ENCODE results near the gene FLRT1. TPM values are rescaled to one million over a fixed set of nuclear protein-coding genes. Genes with fewer than 3 reads are reported as not detected.

Gene FLRT1
- total and polyA plus RNA-seq, 2 of the 13 experiments (the other 11 are each of a cell fraction or from before 2014, with no cell fraction given): 0.02 to 0.08 TPM

- TF ChIP-seq TCF12 (IDR thresholded peaks at IDR 0.05) (no peak), TCF12 (CRISPR knock-in tag; IDR thresholded peaks at IDR 0.05) (no peak), PTBP1 (IDR thresholded peaks at IDR 0.05; ENCODE audit: low read depth, low read length, poor library complexity, severe bottlenecking) (no peak), ZNF101 (CRISPR knock-in tag; IDR thresholded peaks at IDR 0.05; ENCODE audit: borderline replicate concordance, low read depth) (no peak), THAP11 (CRISPR knock-in tag; IDR thresholded peaks at IDR 0.05) (no peak), SNAPC2 (CRISPR knock-in tag; IDR thresholded peaks at IDR 0.05) (no peak), PRMT3 (CRISPR knock-in tag; IDR thresholded peaks at IDR 0.05; ENCODE audit: borderline replicate concordance, low read depth) (no peak), GFI1 (CRISPR knock-in tag; IDR thresholded peaks at IDR 0.05; ENCODE audit: borderline replicate concordance) (no peak), NR2C2 (CRISPR knock-in tag; IDR thresholded peaks at IDR 0.05; ENCODE audit: borderline replicate concordance) (no peak), SRSF1 (optimal IDR thresholded peaks at IDR 0.05; ENCODE audit: low read depth, low read length) (no peak), KDM3A (CRISPR knock-in tag; IDR thresholded peaks at IDR 0.05; ENCODE audit: low read depth) (no peak), SIX1 (CRISPR knock-in tag; IDR thresholded peaks at IDR 0.05; ENCODE audit: borderline replicate concordance) (no peak), CHCHD3 (CRISPR knock-in tag; IDR thresholded peaks at IDR 0.05) (no peak), PRDM10 (CRISPR knock-in tag; IDR thresholded peaks at IDR 0.05; ENCODE audit: low read depth) (no peak), ZBTB20 (CRISPR knock-in tag; IDR thresholded peaks at IDR 0.05; ENCODE audit: borderline replicate concordance, low read depth) (no peak), ZNF12 (CRISPR knock-in tag; IDR thresholded peaks at IDR 0.05) (0 out of 2 replicates have a peak, but pooled peaks have one; percentile 25), ZNF775 (CRISPR knock-in tag; IDR thresholded peaks at IDR 0.05; ENCODE audit: borderline replicate concordance) (no peak), AFF4 (CRISPR knock-in tag; IDR thresholded peaks at IDR 0.05) (no peak)
- TF ChIP-seq, protein P1, sequence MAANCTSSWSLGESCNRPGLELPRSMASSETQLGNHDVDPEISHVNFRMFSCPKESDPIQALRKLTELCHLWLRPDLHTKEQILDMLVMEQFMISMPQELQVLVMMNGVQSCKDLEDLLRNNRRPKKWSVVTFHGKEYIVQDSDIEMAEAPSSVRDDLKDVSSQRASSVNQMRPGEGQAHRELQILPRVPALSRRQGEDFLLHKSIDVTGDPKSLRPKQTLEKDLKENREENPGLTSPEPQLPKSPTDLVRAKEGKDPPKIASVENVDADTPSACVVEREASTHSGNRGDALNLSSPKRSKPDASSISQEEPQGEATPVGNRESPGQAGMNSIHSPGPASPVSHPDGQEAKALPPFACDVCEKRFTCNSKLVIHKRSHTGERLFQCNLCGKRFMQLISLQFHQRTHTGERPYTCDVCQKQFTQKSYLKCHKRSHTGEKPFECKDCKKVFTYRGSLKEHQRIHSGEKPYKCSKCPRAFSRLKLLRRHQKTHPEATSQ (CRISPR knock-in tag; IDR thresholded peaks at IDR 0.05; ENCODE audit: borderline replicate concordance): 0 out of 2 replicates have a peak, but pooled peaks have one; percentile 20
These were observed 49.4 kb downstream of the FLRT1 start (continued) for GRCh38 chr11:64084951-64085710.
